Amniotic epithelial cell (primary cell): ENCODE results near the gene FCGR1A.
"Not testable (repeated sequence)": the region's sequence is repeated elsewhere in the genome, so short reads cannot be mapped to it uniquely, and the experiment has no call there.

ENCODE experiments used
- DNase-seq: peaks from one replicate; pipeline ENCODE4 v3.0.0-alpha.2; 2010; ENCODE audit warnings: low read depth

FCGR1A gene

DNA sequence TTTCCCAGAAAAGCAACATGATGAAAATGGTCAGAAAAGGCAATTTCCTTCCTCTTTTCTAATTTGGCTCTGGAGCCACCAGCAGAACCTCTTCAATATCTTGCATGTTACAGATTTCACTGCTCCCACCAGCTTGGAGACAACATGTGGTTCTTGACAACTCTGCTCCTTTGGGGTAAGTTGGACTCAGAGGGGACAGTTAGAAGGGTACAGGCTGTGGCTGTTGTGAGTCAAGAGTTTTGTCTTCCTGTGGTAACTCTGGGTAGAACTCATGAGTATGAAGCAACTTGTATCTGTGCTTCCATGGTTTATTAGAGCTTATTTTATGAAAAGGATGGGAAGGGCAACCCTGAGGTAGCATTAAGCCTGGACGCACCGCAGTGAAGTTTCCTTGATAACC is at the start of gene FCGR1A:
FCGR1A (plus strand) TSS at position 95 of the 400 bp plus-strand sequence; CDS start at position 145, 50 bp downstream.
- DNase-seq = not testable (repeated sequence)

DNA sequence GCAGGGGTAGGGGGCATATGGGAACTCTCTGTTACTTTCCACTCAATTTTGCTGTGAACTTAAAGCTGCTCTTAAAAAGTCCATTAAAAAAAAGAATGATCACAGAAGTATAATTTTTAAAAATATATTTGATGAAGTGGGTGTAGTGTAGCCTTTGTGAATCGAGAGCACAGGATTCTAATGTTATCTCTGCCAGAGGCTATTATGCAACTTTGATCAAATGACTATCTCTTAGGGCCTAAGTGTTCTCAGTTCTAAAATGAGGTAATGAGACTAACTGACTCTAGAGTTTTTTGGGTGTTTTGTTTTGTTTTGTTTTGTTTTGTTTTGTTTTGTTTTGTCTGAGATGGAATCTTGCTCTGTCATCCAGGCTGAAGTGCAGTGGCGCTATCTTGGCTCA is 49.7 kb upstream of the FCGR1A start:
- not testable (repeated sequence) for DNase-seq

- DNase-seq = not testable (repeated sequence)
Measured at GRCh38 chr1:149734692-149735091, 47.8 kb upstream of the FCGR1A start.

GRCh38 chr1:149740148-149740581 is 42.3 kb upstream of the FCGR1A start:
- DNase-seq = peak; percentile 0

GRCh38 chr1:149740590-149741230 is 41.8 kb upstream of the FCGR1A start:
- DNase-seq = not testable (repeated sequence)

- DNase-seq = not testable (repeated sequence)
Measured at GRCh38 chr1:149741914-149742313, 40.6 kb upstream of the FCGR1A start.

- not testable (repeated sequence) for DNase-seq
Measured at GRCh38 chr1:149746463-149747356, 35.8 kb upstream of the FCGR1A start.

DNA sequence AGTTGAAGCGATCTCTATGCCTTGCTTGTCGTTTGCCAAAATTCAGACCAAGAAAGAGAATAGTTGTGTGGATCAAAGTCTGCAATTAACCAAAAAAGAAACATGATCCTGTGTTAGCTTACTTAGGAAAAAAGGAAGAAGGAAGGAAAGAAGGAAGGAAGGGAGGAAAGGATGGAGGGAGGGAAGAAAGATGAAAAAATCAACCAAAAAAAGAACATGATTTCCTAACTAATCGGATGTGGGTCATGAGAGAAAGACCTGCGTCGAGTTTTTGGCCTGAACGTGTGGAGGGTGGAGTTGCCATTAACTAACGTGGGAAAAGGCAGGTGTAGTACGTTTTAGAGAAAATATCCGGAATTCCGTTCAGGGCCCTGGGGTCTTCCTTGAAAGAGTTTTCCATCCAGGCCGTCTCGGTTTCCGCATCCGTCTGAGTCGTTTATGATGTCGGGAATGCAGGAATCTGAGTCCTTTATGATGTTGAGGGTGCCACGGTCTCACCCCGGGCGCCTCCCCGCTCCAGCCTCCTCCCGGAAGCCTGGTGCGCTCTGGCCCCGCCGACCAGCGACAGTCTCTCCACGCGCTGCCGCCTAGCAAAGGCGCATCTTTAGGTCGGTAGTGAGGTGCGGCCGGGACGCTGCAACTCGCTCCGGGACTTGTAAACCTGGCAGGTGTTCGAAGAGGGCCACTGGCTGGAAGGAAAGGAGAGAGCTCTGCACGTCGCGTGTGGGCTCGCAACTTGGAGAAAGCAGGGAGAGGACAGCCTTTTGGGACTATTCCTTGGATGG is 34.9 kb upstream of the FCGR1A start:
- DNase-seq = not testable (repeated sequence)

GRCh38 chr1:149748144-149748500 is 34.4 kb upstream of the FCGR1A start:
- not testable (repeated sequence) for DNase-seq

DNA sequence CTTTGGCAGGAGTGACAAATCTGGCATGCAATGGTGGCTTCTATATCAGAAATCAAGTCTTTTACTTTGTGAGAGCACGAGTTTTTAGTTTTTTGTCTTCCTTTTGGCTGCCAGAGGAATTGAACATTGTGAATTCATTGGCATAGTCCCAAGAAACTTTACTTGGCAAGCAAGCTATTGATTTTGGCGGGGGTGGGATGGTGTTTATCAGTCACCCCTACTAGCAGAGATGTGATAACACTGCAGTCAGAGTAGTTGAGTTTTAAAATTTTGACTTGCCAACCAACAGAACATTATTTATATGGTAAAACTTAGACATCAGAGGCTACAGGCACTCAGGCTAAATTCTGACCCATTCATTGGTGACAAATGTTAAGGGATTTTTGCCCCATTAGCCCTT is 31.9 kb upstream of the FCGR1A start:
- DNase-seq = not testable (repeated sequence)

DNA sequence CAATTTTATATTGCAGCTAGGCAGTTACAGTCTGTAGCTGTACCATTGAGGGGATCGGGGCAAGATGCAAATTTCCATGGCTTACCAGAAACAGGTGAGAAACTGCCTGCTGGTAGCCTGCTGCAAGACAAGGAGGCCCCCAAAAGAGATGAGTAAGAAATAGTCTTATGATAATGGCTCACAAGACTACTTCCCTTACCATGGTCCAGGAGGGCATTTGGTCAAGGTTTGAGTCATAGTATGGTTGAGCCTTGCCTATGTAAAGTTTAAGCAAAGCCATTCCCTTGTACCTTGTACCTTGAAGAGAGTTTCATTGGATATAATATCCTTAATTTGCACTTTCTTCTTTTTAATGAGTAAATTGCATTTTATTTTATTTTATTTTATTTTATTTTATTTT is 30.3 kb upstream of the FCGR1A start:
- not testable (repeated sequence) for DNase-seq

DNA sequence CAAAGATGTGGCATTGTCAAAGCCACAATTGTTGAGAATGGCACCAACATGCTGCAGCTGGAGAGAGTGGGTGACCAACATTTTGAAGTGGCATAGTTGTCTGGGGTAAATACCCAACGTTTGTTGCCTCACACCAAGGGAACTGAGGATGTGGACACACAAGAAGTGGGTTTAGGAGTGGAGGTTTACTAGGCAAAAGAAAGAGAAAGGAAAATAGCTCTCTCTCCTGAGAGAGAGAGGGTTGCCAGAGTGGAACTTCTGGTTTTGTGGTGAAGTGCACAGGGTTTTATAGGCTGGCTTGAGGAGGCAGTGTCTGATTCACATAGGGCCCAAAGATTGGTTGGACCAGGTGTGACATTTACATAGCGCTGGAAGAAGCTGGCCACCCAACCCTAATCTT is 29.0 kb upstream of the FCGR1A start:
- not testable (repeated sequence) for DNase-seq

- DNase-seq = not testable (repeated sequence)
Measured at GRCh38 chr1:149755294-149755693, 27.2 kb upstream of the FCGR1A start.

- not testable (repeated sequence) for DNase-seq
Measured at GRCh38 chr1:149762294-149762693, 20.2 kb upstream of the FCGR1A start.

GRCh38 chr1:149764087-149764800 is 18.2 kb upstream of the FCGR1A start:
- DNase-seq = not testable (repeated sequence)

DNA sequence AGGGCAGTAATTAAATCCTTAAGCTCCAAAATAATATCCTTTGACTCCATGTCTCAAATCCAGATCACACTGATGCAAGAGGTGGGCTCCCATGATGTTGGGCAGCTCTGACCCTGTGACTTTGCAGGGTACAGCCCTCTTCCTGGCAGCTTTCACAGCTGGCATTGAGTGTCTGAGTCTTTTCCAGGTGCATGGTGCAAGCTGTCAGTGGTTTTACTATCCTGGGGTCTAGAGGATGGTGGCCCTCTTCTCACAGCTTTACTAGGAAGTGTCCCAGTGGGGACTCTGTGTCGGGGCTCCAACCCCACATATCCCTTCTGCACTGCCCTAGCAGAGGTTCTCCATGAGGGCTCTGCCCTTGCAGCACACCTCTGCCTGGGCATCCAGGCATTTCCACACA is 16.3 kb upstream of the FCGR1A start:
- not testable (repeated sequence) for DNase-seq

DNA sequence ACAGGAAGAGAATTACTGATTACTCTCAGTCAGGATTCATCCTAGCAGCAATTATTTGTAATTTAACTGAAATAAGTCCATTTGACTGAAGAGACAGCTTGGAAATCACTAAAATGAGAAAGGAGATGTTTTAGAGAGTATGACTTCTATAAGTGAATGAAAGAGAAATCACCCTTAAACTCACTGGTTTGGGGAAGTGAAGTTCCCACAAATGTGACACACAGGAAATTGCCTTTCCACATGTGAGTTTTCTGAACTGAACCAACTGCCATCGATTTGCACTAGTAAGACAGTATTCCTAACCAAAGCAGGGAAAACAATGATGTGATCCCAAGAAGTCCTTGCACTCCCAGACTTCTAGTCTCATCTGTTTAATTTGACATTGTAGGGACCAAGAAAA is 13.3 kb upstream of the FCGR1A start:
- not testable (repeated sequence) for DNase-seq

DNA sequence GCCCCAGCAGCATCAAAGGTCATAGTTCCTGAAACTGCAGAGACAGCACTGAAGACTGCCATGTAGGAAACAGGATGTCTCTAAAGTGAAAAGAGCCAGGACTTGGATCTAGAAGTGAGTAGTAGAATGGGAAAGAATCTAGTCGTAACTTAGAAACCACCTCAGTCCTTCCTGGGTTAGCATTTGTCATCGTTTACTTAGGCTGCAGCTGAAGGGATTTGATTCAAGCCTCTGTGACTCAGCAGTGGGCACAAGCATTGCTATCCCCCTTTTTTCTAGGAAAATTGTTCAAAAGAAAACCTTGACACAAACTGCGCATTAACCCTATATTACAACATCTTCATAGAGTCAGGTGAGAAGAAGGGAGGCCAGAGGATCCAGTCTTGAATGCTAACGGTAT is 11.8 kb upstream of the FCGR1A start:
- DNase-seq = not testable (repeated sequence)

GRCh38 chr1:149771653-149772425 is 10.7 kb upstream of the FCGR1A start:
- not testable (repeated sequence) for DNase-seq

DNA sequence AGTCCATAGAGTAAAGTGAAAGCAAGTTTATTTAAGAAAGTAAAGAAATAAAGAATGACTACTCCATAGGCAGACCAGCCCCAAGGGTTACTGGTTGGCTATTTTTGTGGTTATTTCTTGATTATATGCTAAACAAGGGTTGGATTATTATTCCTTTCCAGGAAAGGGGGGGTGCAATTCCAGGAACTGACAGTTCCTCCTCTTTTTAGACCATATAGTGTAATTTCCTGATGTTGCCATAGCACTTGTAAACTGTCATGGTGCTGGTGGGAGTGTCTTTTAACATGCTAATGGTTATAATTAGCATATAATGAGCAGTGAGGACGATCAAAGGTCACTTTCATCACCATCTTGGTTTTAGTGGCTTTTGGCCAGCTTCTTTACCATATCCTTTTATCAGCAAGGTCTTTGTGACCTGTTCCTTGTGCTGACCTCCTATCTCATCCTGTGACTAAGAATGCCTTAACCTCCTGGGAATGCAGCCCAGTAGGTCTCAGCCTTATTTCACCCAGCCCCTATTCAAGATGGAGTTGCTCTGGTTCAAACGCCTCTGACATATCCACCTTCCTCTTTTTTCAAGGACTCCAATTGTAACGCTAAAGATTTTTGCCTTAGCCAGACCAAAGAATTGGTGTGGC is 6.9 kb upstream of the FCGR1A start:
- not testable (repeated sequence) for DNase-seq
